GM18909 (cell line): ENCODE measurements around the gene PHACTR1.
A peak's percentile ranks its signal among the peaks of the same experiment; 100 is the strongest.

Experiments used
- ATAC-seq: cut with Tn5 transposase; IDR thresholded peaks from one replicate; pipeline ENCODE4 v1.9.1; 2021; ENCODE audit warnings: mild to moderate bottlenecking; ENCODE audit not compliant: unreplicated experiment, poor library complexity

The PHACTR1 gene

DNA sequence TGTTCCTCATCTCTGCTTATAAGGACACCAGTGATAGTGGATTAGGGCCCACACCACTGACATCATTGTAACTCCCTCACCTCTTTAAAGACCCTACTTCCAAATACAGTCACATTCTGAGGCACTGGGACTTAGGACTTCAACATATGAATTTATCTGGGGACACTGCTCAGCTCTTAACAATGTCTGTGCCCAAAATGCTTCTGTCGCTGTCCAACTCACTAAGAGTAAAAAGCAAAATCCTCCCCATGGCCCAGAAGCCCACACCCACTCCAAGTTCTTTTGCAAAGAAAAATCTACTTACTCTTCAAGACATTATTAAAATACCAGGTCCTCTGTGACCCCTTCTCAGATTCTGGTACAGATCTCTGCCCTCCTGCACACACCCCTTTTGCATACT, 495.5 kb downstream of the PHACTR1 start:
- no peak for ATAC-seq

- no peak for ATAC-seq
These were observed 496.0 kb downstream of the PHACTR1 start for GRCh38 chr6:13212538-13212937.

GRCh38 chr6:13215390-13215789, 498.8 kb downstream of the PHACTR1 start:
- no peak for ATAC-seq

DNA sequence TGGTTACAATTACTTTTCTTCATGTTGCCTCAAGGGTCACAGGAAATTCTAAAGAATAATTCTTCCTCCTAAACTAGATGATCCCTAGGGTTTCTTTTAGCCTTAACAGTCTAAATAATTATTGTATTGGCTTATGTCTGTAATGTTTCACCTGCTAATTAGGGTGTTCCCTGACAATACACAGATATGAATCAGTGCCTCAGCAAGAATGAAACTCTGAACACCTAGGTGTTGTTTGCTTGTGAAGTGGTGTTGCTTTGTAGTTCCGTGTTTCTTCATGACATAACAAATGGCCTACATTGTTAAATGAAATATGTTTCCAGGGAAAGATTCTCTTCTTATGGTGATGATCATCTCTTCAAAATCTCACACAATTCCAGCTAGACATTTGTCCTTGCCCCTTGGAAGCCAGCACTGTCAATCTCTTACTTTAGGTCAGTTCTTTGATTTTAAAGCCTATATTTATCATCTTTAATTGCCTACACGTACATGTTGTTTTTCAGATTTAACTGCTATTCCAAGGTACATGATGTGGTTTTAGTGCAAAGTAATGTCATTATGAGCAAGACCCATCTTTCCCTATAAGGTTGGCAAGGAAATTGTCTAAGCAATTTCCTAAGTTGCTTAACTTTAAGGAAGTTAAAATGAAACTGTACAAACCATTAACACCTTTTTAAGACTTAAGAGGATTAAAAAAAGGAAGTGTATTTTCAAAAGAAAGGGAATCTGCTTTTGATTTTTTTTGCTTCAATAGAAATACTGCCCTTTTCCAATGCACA, 499.9 kb downstream of the PHACTR1 start:
- ATAC-seq, result no peak

DNA sequence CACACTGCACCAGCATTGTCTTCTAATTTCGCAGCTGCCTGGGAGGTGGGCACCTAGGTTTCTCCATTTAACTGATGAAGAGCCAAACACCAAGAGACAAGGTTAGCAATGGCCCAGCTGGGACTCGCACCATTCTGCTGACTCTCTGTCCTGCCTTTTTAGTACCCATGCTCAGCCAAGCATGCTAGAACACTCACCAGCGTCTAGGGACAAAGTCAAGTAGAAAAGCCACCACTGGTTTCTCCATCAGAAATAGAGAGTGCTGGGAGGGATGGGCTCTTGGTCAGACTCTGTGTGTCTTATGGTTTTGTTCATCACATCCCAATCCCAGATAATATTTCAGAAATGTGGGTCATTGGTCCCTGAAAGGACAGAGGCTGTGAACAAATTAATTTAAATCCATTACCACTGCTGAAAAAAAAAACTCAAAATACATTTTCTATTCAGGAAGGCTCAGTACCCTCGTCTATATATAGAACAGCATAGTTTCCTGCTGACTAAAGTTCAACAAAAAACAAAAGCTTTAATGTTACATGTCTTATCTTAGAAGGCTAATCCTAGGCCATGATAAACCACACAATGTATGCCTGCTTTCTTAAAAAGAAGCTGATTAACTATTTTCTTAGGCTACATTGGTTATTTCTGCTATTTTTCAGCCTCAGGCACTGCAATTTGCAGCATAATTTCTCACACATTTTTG, 500.8 kb downstream of the PHACTR1 start:
- no peak for ATAC-seq

- ATAC-seq, result no peak
These were observed 503.7 kb downstream of the PHACTR1 start for GRCh38 chr6:13220266-13220665.

GRCh38 chr6:13222048-13222447, 505.5 kb downstream of the PHACTR1 start:
- no peak for ATAC-seq

DNA sequence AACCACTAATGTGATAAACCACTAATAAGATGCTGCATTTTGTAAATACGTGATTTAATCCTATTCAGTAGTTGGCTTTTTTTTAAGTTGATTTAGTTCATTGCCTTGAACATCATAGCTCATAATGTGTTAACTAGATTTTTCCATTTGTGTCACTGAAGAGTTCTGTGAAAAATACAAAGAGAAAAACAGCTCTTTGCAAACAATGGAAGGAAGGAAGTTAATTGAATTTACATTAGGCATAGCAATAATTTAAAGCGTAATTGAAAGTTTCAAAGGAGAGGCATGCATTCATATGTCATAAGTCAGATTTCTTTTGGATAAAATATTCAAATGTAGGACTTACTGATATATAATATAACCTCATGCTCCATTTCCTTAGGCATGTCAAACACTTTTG, 509.5 kb downstream of the PHACTR1 start:
- no peak for ATAC-seq

GRCh38 chr6:13228264-13229204, 512.0 kb downstream of the PHACTR1 start:
- ATAC-seq, result no peak

GRCh38 chr6:13229205-13230085, 512.9 kb downstream of the PHACTR1 start:
- ATAC-seq, result peak; percentile 87

DNA sequence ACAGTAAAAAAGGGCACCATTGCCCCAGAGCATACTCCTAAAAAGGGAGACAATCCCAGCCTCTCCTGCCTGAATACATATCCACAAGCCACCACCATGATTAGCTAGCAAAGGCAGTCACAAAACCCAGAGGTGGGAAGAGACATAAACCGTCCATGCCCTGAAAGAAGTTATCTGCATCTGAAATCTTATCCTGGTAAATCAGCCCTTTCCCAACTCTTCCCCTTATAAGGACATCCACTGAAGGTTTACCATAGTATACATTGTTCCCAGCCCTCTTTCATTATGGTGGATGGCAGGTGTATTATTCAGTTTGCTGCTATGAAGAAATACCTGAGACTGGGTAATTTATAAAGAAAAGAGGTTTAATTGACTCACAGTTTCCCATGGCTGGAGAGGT, 516.5 kb downstream of the PHACTR1 start:
- ATAC-seq, result no peak

DNA sequence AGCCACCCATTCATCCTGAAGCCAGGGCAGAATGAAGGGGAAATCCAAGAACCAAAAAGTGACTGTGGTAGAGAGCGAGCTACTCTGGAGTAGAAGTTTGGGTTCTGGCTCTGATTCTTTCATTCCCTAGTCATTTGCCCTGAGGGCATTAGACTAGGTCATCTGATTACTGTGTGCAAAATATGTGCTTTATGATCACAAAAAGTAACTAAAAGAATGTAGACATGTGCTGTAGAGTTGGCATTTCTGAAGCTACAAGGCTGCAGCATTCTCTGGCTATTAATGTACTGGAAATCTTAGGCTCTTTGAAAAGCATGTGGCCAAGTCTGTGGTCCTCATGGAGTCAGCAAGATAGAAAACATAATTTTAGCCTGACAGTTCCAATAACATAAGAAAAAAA, 517.6 kb downstream of the PHACTR1 start:
- no peak for ATAC-seq

GRCh38 chr6:13235339-13235738, 518.8 kb downstream of the PHACTR1 start:
- no peak for ATAC-seq

DNA sequence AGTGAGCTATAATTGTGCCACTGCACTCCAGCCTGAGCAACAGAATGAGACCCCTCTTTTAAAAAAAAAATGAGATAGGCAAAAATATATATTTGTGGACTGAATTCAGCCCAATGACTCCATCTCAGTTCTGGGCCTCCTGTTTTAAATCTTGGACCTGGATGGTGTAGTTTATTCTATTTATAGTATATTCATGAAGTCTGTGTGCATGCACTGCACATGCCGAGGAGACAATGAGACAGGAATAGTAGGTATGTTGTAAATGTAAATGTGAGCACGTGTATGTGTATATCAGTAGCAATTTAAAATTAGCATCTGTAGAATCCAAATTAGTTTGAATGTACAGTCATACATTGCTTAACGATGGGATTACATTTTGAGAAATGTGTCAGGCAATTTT, 520.8 kb downstream of the PHACTR1 start:
- ATAC-seq, result no peak

- ATAC-seq, result no peak
These were observed 521.5 kb downstream of the PHACTR1 start for GRCh38 chr6:13238017-13238416.

- no peak for ATAC-seq
These were observed 522.2 kb downstream of the PHACTR1 start for GRCh38 chr6:13238640-13239216.

GRCh38 chr6:13239530-13240455, 523.2 kb downstream of the PHACTR1 start:
- ATAC-seq, result no peak

DNA sequence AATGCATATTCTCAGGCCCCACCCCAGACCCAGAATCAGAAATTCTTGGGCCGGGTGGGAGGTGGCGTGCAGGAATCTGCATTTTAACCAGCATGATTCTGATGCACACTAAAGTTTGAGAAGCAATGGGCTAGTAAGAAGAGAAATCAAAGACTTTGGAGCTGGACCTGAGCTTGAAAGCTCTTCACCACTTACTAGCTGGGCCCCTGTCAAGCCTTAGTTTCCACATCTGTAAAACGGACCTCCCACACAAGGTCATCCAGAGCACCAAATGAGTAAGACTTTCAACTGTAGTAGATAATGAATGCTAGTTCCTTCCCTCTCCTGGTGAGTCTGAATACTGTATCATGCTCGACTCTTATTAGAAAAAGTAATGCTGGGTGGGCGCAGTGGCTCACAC, 524.8 kb downstream of the PHACTR1 start:
- ATAC-seq, result no peak
